GM13977 (cell line): ENCODE measurements around the gene DTHD1.
A peak's percentile ranks its signal among the peaks of the same experiment; 100 is the strongest.

Source experiments
- DNase-seq: peaks from one replicate; pipeline ENCODE4 v3.0.0; 2012; ENCODE audit warnings: low spot score
- in situ Hi-C: fragments of 300-500 bp; cut with MboI; formaldehyde crosslinking; loops from one replicate; pipeline ENCODE4 v1.12.0; 2022; ENCODE audit warnings: low sequenced_read_pairs, low pct_unique_long_range_greater_than_20kb, mixed read lengths, inconsistent platforms; ENCODE audit not compliant: unreplicated experiment
- TF ChIP-seq, protein P1 (sequence below): IDR thresholded peaks from 2 replicates; pipeline ENCODE4 v1.5.1; 2012; ENCODE audit warnings: mild to moderate bottlenecking, control low read depth; ENCODE audit not compliant: insufficient read depth; ENCODE audit errors: extremely low read depth, missing control alignments

Gene DTHD1

DNA sequence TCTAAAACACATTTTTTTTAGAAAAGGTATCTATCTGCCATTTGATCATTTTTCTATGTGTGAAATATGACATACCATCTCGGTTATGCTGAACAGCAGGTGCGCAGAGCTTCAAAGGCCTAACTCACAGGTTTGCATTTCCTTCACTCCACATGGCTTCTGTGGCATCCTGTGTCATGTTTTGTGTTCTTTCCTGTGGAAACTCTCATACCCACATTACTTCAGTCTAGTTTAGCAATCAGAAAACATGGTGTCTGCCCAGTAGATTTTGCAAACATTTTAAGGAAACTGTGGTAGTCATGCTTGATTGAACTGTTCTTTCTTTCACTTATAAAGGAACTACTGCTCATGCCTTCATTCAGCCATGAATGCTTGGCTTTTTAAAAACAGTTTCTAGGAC lies 25.8 kb upstream of the DTHD1 start:
- peak; percentile 32 for DNase-seq
- in situ Hi-C loops, result no loop called here
- TF ChIP-seq, protein P1, sequence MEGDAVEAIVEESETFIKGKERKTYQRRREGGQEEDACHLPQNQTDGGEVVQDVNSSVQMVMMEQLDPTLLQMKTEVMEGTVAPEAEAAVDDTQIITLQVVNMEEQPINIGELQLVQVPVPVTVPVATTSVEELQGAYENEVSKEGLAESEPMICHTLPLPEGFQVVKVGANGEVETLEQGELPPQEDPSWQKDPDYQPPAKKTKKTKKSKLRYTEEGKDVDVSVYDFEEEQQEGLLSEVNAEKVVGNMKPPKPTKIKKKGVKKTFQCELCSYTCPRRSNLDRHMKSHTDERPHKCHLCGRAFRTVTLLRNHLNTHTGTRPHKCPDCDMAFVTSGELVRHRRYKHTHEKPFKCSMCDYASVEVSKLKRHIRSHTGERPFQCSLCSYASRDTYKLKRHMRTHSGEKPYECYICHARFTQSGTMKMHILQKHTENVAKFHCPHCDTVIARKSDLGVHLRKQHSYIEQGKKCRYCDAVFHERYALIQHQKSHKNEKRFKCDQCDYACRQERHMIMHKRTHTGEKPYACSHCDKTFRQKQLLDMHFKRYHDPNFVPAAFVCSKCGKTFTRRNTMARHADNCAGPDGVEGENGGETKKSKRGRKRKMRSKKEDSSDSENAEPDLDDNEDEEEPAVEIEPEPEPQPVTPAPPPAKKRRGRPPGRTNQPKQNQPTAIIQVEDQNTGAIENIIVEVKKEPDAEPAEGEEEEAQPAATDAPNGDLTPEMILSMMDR, result no peak

DNA sequence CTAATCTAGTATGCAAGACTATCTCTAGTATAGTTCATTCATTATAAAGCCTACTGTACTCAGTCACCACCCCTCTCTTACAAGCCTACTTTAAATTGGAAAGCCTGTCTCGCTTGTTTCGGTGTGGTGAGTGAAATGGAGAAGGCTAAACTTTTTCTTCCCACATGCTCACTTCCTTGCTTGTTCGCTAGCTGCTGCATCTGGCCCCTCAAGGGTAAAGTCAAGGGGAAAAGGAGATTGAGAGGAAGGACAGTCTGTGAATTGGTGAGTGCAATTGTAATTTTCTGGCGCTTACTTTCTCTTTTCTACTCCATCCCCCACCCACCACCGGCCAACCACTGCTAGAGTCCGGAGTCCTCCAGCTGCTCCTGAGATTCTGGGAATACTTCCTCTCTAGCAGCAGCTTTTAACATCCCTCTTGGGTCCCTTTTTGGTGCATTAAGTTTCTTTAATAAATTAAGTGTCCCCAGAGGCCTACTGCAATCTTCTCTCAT lies 25.0 kb upstream of the DTHD1 start:
- in situ Hi-C loops, result no loop called here
- TF ChIP-seq, protein P1, result no peak
- peak; percentile 24 for DNase-seq

DNA sequence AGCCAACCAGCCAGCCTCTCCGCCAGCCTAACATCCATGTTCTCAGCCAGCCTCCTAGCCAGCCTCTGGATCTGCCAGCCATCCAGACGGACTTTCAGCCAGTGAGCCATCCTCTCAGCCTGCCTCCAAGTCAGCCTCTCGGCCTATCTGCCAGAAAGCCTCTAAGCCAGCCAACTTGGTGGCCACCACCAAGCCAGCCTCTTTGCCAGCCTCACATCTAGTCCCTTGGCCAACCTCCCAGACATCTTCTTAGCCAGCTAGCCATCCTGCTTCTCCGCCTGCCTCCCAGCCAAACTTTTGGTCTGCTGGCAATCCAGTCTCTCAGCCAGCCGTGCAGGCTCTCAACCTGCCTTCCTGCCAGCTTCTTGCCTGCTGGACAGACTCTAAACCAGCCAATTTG lies 20.7 kb upstream of the DTHD1 start:
- TF ChIP-seq, protein P1, result no peak
- DNase-seq, result no peak
- in situ Hi-C loops, result no loop called here

DNA sequence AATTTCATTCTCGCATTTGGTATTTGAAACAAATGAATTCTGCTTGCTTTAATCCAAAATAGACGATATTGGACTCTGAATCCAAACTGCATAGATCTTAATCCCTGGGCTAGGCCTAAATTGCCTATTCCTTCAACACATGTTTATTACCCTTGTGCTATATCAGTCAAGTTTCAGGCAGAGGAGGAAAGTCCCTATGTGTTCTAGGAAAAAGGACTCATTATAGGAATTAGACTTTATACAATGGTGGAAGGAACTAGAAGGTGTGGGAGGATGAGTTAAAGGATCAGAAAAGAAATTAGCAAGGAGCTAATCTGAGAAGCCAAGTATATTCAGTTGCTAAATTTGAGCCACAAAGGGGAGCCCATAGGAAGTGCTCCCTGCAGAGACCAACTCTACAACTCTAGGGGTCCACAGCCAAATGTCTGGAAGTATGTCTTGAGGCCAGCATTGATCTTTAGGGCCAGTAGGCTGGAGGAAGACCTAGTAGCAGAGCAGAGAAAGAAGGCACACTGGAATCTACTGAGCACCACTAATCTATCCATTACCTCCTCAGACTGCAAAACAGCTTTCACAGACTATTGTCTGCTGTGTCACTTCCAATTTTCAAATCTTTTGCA lies 17.1 kb upstream of the DTHD1 start:
- in situ Hi-C loops, result no loop called here
- DNase-seq, result no peak
- TF ChIP-seq, protein P1, result no peak

DNA sequence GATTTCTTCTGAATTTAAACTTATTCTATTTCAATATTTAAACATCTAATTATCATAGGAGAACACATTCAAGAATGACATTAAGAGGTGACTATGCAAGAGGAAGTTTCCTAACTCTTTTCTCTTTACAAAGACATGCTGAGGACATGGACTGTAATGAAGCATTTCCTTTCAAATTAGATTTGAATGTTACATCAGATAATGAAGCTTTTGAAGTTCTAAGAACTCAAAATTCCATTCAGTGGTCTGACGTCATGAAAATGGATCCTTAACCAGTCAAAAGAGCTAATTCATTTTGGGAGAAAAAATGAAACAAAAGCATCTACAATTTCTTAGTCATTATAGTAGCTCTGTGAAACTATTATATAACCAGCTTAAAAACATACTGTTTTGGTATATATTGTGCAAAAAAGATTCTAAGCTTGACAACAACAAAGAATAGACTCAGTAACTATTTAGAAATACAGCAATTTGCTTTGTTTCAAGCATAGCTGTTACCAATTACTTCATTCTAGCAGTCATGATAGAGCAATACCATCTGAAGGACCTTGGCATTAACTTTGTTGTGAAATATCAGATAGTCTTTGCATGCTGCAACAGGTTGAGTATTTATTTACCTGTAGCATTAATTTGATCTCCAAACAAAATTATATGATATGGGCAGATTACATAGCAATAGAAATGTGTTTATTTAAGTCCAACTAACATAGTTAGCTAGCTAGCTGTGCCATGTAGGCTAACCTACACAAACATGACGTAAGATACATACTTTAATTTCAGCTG lies 13.7 kb upstream of the DTHD1 start:
- DNase-seq, result no peak
- TF ChIP-seq, protein P1, result no peak
- in situ Hi-C loops, result no loop called here

DNA sequence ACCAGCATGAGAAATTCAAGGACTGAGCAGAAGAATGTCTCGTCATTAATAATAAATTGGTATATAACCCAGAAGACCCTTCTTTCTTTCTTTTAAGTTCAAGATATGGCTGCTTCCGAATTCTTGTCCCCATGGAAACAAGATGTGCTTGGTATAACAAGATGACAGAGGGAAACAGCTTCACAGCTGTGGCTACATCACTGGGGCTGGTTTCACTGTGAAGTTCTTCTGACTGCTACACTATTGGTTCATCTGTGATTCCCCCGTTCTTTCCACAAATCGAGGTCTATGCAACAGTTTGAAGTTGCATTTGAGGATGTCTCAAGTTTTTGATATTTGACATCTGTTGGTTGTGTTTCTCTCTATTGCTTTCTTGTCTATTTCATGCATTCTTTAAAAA lies 12.3 kb upstream of the DTHD1 start:
- in situ Hi-C loops, result no loop called here
- TF ChIP-seq, protein P1, result no peak

More for the DNA sequence above, 12.3 kb upstream of the DTHD1 start:
- no peak for DNase-seq
